Measurements from ENCODE around the gene TNRC18. TPM values are rescaled to one million over a fixed set of nuclear protein-coding genes. Genes with fewer than 3 reads are reported as not detected.
A peak's percentile ranks its signal among the peaks of the same experiment; 100 is the strongest.
"Not testable (repeated sequence)": the region's sequence is repeated elsewhere in the genome, so short reads cannot be mapped to it uniquely, and the experiment has no call there.

The TNRC18 gene
- total and polyA plus RNA-seq, 8 donors: 94.4 to 164 (median 133) TPM

GRCh38 chr7:5360451-5360850, 63.2 kb downstream of the TNRC18 start:
- DNase-seq (no peak), ATAC-seq (no peak)
- H3K4me3 ChIP-seq: no peak overlapping the region
- no peak overlapping the region for H3K27ac ChIP-seq
- no peaks in the 10 kb centered on the region for H3K27me3 ChIP-seq
- TF ChIP-seq CTCF (IDR thresholded peaks at IDR 0.05): no peak
- H3K9me3 ChIP-seq: no peaks in the 10 kb centered on the region
- intact Hi-C loops (cut with DNase I): loop anchor here in 1 of 2 donors (10.0 kb wide), 1 partner anchor 94 kb away; no protein-coding TSS in a partner anchor
- H3K4me1 ChIP-seq: peaks cover 4 to 34% of the 10 kb centered on the region in 2 donors
- peaks cover 0 to 91% of the 10 kb centered on the region in 2 donors for H3K36me3 ChIP-seq

GRCh38 chr7:5360021-5360420, 63.6 kb downstream of the TNRC18 start:
- not testable (repeated sequence) for H3K27ac ChIP-seq, H3K9me3 ChIP-seq, H3K4me3 ChIP-seq, ATAC-seq, DNase-seq, H3K27me3 ChIP-seq
- peaks cover 6 to 35% of the 10 kb centered on the region in 2 donors for H3K4me1 ChIP-seq
- peaks cover 0 to 91% of the 10 kb centered on the region in 2 donors for H3K36me3 ChIP-seq
- intact Hi-C loops (cut with DNase I): loop anchor here in 1 of 2 donors (10.0 kb wide), 1 partner anchor 95 kb away; no protein-coding TSS in a partner anchor

GRCh38 chr7:5359344-5359743, 64.3 kb downstream of the TNRC18 start:
- Histone ChIP-seq H3K27ac (peak overlapping the region; percentile 6 to 35), H3K4me3 (no peak overlapping the region), H3K9me3 (no peaks in the 10 kb centered on the region), H3K4me1 (peaks cover 11 to 39% of the 10 kb centered on the region in 2 donors), H3K27me3 (no peaks in the 10 kb centered on the region), H3K36me3 (peaks cover 0 to 97% of the 10 kb centered on the region in 2 donors)
- no peak for ATAC-seq
- no peak for TF ChIP-seq CTCF (IDR thresholded peaks at IDR 0.05)
- DNase-seq: no peak
- intact Hi-C loops (cut with DNase I): loop anchor here in 1 of 2 donors (10.0 kb wide), 1 partner anchor 125 kb away; no protein-coding TSS in a partner anchor

- H3K27ac ChIP-seq: peak overlapping the region; percentile 28 to 33
- H3K27me3 ChIP-seq: no peaks in the 10 kb centered on the region
- H3K9me3 ChIP-seq: no peaks in the 10 kb centered on the region
- ATAC-seq: peak; percentile 31
- no peak for TF ChIP-seq CTCF (IDR thresholded peaks at IDR 0.05)
- DNase-seq: no peak
- peaks cover 0 to 100% of the 10 kb centered on the region in 2 donors for H3K36me3 ChIP-seq
- peaks cover 11 to 31% of the 10 kb centered on the region in 2 donors for H3K4me1 ChIP-seq
- intact Hi-C loops (cut with DNase I): loop anchor here in 1 of 2 donors (10.0 kb wide), 1 partner anchor 123 kb away; no protein-coding TSS in a partner anchor
- no peak overlapping the region for H3K4me3 ChIP-seq
Measured at GRCh38 chr7:5357951-5358350, 65.7 kb downstream of the TNRC18 start.

GRCh38 chr7:5356751-5357119, 66.9 kb downstream of the TNRC18 start:
- TF ChIP-seq CTCF (IDR thresholded peaks at IDR 0.05): no peak
- Histone ChIP-seq H3K4me3 (no peak overlapping the region), H3K27me3 (no peaks in the 10 kb centered on the region), H3K4me1 (peaks cover 11 to 31% of the 10 kb centered on the region in 2 donors), H3K27ac (no peak overlapping the region), H3K9me3 (no peaks in the 10 kb centered on the region), H3K36me3 (peaks cover 0 to 100% of the 10 kb centered on the region in 2 donors)
- intact Hi-C loops (cut with DNase I): loop anchor here in 1 of 2 donors (10.0 kb wide), 1 partner anchor 122 kb away; no protein-coding TSS in a partner anchor
- ATAC-seq (peak; percentile 4), DNase-seq (peak in 1 of 4 donors; percentile 54)

Data from left lung (tissue), 10 donors.